Measurements from ENCODE around the gene PLEKHN1. TPM values are rescaled to one million over a fixed set of nuclear protein-coding genes. Genes with fewer than 3 reads are reported as not detected.
"Not testable (repeated sequence)": the region's sequence is repeated elsewhere in the genome, so short reads cannot be mapped to it uniquely, and the experiment has no call there.

The PLEKHN1 gene
- total and polyA plus RNA-seq, 8 donors, result 0.11 to 5.1 (median 0.55) TPM

DNA sequence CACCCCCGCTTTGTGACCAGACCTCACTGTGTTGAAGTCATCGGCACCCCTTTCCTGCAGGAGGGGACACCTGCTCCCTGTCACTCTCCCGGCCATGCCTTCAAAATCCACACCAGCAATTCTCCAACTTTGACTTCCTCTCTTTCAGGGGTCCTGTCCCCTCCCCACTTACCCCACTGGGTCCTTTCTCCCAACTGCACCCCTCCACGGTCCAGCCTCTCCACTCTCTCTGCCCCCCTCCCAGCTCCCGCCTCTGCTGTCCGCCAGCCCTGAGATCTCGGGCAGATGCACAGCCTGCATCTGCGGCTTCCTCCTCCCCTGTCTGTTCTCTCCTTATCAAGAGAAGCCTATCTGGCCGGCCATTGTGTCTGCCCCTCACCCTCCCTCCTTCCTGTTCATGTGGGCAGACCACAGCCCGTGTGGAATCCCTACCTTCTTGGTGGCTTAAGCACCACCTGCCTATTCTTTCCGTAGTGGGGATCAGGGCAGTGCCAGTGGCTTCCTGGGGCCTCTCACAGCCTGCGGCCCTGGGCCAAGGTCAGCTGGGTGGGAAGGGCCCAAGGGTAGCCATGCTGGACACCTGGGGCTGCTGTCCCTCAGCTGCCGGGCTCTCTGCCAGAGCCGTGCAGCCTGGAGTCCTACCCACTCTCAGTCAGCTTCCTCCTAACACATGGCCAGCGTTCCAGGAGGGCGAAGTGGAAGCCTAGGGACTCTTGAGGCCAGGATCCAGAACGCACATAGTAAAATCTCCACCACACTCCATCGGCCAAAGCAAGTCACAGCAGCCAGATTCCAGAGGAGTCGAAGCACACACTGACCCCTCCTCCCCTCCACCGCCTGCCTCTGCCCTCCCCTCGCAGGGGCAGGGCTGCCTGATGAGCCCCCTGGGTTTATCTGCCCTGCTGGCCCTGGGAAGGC, 38.8 kb downstream of the PLEKHN1 start:
- peak; percentile 46 to 75 (median 54) for DNase-seq
- H3K36me3 ChIP-seq, result no peaks in the 10 kb centered on the region
- H3K27ac ChIP-seq, result no peak overlapping the region
- intact Hi-C loops (cut with DNase I), result no loop called here
- TF ChIP-seq, protein P1, sequence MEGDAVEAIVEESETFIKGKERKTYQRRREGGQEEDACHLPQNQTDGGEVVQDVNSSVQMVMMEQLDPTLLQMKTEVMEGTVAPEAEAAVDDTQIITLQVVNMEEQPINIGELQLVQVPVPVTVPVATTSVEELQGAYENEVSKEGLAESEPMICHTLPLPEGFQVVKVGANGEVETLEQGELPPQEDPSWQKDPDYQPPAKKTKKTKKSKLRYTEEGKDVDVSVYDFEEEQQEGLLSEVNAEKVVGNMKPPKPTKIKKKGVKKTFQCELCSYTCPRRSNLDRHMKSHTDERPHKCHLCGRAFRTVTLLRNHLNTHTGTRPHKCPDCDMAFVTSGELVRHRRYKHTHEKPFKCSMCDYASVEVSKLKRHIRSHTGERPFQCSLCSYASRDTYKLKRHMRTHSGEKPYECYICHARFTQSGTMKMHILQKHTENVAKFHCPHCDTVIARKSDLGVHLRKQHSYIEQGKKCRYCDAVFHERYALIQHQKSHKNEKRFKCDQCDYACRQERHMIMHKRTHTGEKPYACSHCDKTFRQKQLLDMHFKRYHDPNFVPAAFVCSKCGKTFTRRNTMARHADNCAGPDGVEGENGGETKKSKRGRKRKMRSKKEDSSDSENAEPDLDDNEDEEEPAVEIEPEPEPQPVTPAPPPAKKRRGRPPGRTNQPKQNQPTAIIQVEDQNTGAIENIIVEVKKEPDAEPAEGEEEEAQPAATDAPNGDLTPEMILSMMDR (IDR thresholded peaks at IDR 0.05), result no peak
- no peak overlapping the region for H3K4me3 ChIP-seq
- no peaks in the 10 kb centered on the region for H3K9me3 ChIP-seq
- peak; percentile 64 for ATAC-seq
- peaks cover 12 to 37% of the 10 kb centered on the region in 2 donors for H3K4me1 ChIP-seq
- peaks cover 0 to 62% of the 10 kb centered on the region in 2 donors for H3K27me3 ChIP-seq

DNA sequence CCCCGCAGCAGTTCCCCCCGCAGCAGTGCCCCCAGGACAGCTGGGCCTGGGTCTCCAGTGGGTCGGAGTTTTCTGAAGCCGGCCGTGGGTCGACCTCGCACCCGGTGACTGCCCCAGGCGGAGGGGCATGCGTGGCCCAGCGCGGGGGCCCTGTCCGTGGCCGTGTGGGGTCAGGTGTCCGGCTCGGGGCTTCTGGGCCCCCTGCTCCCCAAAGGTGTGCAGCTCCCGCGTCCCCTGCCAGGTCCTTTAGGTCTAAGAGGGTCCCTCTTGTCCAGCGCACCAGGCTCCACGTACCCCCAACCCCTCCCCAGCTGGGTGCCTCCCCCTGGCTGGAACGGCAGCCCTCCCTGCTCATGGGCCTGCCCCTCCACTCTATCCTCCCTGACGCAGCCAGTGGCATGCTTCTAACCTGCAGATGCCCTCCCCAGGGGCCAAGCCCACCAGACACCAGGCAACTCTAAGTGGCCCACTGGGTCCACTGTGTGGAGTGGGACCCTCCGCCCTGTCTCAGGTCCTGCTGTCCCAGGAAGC, 39.6 kb downstream of the PLEKHN1 start:
- intact Hi-C loops (cut with DNase I), result no loop called here
- no peak for ATAC-seq
- no peak overlapping the region for H3K27ac ChIP-seq
- H3K27me3 ChIP-seq, result peaks cover 0 to 54% of the 10 kb centered on the region in 2 donors
- H3K4me1 ChIP-seq, result peaks cover 12 to 29% of the 10 kb centered on the region in 2 donors
- H3K36me3 ChIP-seq, result no peaks in the 10 kb centered on the region
- H3K9me3 ChIP-seq, result no peaks in the 10 kb centered on the region
- H3K4me3 ChIP-seq, result no peak overlapping the region
- TF ChIP-seq, protein P1 (IDR thresholded peaks at IDR 0.05), result no peak
- DNase-seq, result peak in 2 of 4 donors; percentile 19 to 47

DNA sequence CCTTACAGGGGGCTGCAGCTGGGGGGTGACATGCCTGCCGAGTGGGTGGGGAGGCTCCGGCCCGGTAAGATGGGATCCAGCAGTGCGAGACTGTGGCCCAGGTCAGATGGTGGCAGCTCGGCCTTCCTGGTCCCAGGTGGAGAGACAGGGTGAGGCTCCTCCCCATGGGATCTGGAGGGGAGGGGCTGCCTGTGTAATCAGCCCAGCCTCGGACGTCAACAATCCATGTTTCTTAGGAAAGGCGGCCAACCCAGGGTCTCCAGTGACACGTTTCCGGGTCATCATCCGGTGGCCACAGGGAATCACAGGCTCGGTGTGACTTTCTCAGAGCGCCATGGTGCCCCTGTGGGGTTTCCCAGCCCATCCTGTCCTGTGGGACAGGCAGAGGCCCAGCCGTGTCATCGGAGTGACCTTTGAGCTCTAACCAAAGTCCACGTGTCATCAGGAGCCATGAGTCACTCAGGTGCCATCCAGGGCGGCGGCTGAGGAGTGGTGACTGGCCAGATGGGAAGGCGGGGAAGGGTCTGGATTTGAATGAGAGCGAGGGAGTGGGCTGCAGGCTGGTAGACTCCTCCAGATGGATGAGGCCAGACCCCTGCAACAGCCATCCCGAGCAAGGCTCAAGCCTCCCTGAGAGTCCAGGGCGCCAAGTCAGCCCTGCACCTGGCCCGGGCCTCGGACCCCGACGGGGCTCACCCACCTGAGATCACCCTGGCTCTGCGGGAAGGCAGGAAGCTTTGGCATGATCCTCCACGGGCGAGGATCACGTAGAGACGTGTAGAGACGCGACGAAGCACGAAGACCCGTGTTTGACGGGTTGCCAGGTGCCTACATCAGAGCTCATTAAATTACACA, 40.2 kb downstream of the PLEKHN1 start:
- Histone ChIP-seq H3K27me3 (peaks cover 0 to 47% of the 10 kb centered on the region in 2 donors), H3K36me3 (no peaks in the 10 kb centered on the region), H3K9me3 (no peaks in the 10 kb centered on the region), H3K27ac (no peak overlapping the region), H3K4me3 (no peak overlapping the region), H3K4me1 (peaks cover 12 to 22% of the 10 kb centered on the region in 2 donors)
- no peak for ATAC-seq
- DNase-seq, result peak in 2 of 4 donors; percentile 32 to 67
- TF ChIP-seq, protein P1 (IDR thresholded peaks at IDR 0.05), result no peak
- intact Hi-C loops (cut with DNase I), result no loop called here

DNA sequence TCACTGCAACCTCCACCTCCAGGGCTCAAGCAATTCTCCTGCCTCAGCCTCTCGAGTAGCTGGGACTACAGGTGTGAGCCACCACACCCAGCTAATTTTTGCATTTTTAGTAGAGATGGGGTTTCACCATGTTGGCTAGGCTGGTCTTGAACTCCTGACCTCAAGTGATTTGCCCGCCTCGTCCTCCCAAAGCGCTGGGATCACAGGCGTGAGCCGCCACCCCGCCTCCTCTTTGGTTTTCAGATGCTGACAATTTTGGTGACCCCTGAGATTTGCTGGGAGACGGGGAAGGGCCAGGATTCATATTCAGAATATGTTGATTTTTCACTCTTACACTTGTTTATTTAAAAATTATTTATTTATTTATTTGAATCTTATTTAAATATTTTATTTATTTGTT, 43.8 kb downstream of the PLEKHN1 start:
- intact Hi-C loops (cut with DNase I); H3K27ac ChIP-seq; H3K9me3 ChIP-seq; ATAC-seq; H3K4me3 ChIP-seq; H3K36me3 ChIP-seq: not testable (repeated sequence)
- DNase-seq, result peak in 1 of 4 donors; percentile 51
- peaks cover 0 to 11% of the 10 kb centered on the region in 2 donors for H3K27me3 ChIP-seq
- H3K4me1 ChIP-seq, result peaks cover 10 to 28% of the 10 kb centered on the region in 2 donors

DNA sequence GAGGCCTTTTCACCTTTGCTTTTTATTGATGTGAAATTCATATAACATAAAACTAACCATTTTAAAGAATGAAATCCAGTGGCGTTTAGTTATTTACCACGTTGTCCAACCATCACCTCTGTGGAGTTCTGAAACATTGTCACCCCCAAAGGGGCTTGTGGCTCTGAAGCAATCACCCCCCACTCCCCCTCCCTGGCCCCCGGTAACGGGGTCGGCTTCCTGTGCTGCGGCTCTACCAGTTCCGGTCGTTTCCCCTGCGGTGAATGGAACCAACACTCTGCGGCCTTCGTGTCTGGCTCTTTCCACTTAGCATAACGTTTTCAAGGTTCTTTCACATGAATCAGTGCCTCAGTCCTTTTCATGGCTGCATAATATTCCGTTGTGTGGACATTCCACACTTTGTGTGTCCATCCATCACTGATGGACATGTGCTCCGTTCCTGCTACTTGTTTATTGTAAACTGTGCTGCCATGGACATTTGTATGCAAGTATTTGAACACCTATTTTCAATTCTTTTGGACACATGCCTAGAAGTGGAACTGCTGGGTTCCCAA, 45.2 kb downstream of the PLEKHN1 start:
- H3K9me3 ChIP-seq, result no peaks in the 10 kb centered on the region
- H3K4me3 ChIP-seq, result no peak overlapping the region
- no peaks in the 10 kb centered on the region for H3K36me3 ChIP-seq
- H3K27me3 ChIP-seq, result no peaks in the 10 kb centered on the region
- peaks cover 3 to 21% of the 10 kb centered on the region in 2 donors for H3K4me1 ChIP-seq
- DNase-seq (peak in 1 of 4 donors; percentile 59), ATAC-seq (no peak)
- intact Hi-C loops (cut with DNase I), result no loop called here
- no peak overlapping the region for H3K27ac ChIP-seq
- TF ChIP-seq, protein P1 (IDR thresholded peaks at IDR 0.05), result no peak

DNA sequence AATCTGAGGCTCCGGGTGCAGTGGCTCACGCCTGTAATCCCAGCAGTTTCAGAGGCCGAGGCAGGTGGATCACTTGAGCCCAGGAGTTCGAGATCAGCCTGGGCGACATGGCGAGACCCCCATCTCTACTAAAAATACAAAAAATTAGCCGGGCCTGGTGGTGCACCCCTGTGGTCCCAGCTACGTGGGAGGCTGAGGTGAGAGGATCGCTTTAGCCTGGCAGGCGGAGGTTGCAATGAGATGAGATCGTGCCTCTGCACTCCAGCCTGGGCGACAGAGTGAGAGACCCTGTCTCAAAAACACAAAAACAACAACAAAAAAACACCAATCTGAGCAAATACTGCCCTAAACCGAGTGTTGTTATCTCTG, 46.4 kb downstream of the PLEKHN1 start:
- H3K9me3 ChIP-seq; H3K27me3 ChIP-seq; intact Hi-C loops (cut with DNase I); ATAC-seq; H3K36me3 ChIP-seq: not testable (repeated sequence)
- DNase-seq, result peak in 1 of 4 donors; percentile 38
- peak overlapping the region; percentile 86 to 91 for H3K27ac ChIP-seq
- H3K4me3 ChIP-seq, result peak overlapping the region; percentile 66 to 80
- peaks cover 3 to 21% of the 10 kb centered on the region in 2 donors for H3K4me1 ChIP-seq

All from left lung (tissue), 10 donors.